Keratinocyte (primary cell): Measurements from ENCODE around the gene HOXC9. TPM values are rescaled to one million over a fixed set of nuclear protein-coding genes. Genes with fewer than 3 reads are reported as not detected.

Experiments used
- DNase-seq: peaks from one replicate; pipeline ENCODE4 v3.0.0-alpha.2; 2011; ENCODE audit warnings: low read depth, missing footprints, low spot score
- FAIRE-seq: peaks from 2 replicates; lab custom pipeline; 2011; peaks lifted over from hg19 to GRCh38; lab: Jason Lieb, UNC
- H2AFZ ChIP-seq: 2 replicates; pipeline ENCODE4 v1.6.0; 2012; ENCODE audit warnings: low read length, control low read depth, inconsistent platforms; ENCODE audit not compliant: control insufficient read depth
- H3K27ac ChIP-seq: 2 replicates; pipeline ENCODE4 v1.5.1; 2011; ENCODE audit warnings: low read length; ENCODE audit not compliant: control insufficient read depth, insufficient read depth
- H3K27me3 ChIP-seq: 3 replicates; pipeline ENCODE4 v1.6.0; 2011; ENCODE audit warnings: low read length; ENCODE audit not compliant: control insufficient read depth, insufficient read depth; ENCODE audit errors: extremely low read depth
- H3K36me3 ChIP-seq, 2 experiments: 2 replicates in 1 of 2; 3 replicates in 1 of 2; pipeline ENCODE4 v1.5.1; 2011; ENCODE audit warnings: low read length in 2 of 2, mild to moderate bottlenecking in 1 of 2; ENCODE audit not compliant: control insufficient read depth in 2 of 2, insufficient read depth in 2 of 2; ENCODE audit errors: extremely low read depth in 1 of 2
- H3K4me1 ChIP-seq: 3 replicates; pipeline ENCODE4 v1.5.1; 2011; ENCODE audit warnings: low read length; ENCODE audit not compliant: control insufficient read depth, insufficient read depth; ENCODE audit errors: extremely low read depth
- H3K4me2 ChIP-seq: 3 replicates; pipeline ENCODE4 v1.6.0; 2011; ENCODE audit warnings: low read depth, low read length; ENCODE audit not compliant: control insufficient read depth, insufficient read depth; ENCODE audit errors: extremely low read depth
- H3K4me3 ChIP-seq, 3 experiments: fragments of 200-600 bp in 1 of 3; sonication (generic) in 1 of 3; 2 replicates in 2 of 3; 3 replicates in 1 of 3; pipeline ENCODE4 v1.5.1; 2011 to 2016; ENCODE audit warnings: low read length in 3 of 3, mild to moderate bottlenecking in 3 of 3, control low read depth in 2 of 3, inconsistent platforms in 1 of 3, low read depth in 1 of 3, mixed read lengths in 1 of 3, mixed run types in 1 of 3, moderate library complexity in 1 of 3; ENCODE audit not compliant: control insufficient read depth in 2 of 3, insufficient read depth in 2 of 3; ENCODE audit errors: extremely low read depth in 1 of 3
- H3K79me2 ChIP-seq: 2 replicates; pipeline ENCODE4 v1.6.0; 2012; ENCODE audit warnings: low read length; ENCODE audit not compliant: control insufficient read depth, insufficient read depth
- H3K9ac ChIP-seq: 3 replicates; pipeline ENCODE4 v1.6.0; 2011; ENCODE audit warnings: low read length; ENCODE audit not compliant: control insufficient read depth, insufficient read depth; ENCODE audit errors: extremely low read depth
- H3K9me1 ChIP-seq: 3 replicates; pipeline ENCODE4 v1.6.0; 2011; ENCODE audit warnings: low read length; ENCODE audit not compliant: control insufficient read depth, insufficient read depth; ENCODE audit errors: extremely low read depth
- H3K9me3 ChIP-seq: 2 replicates; pipeline ENCODE4 v1.5.1; 2012; ENCODE audit warnings: low read depth, low read length; ENCODE audit not compliant: control insufficient read depth
- H4K20me1 ChIP-seq: 3 replicates; pipeline ENCODE4 v1.6.0; 2011; ENCODE audit warnings: low read length; ENCODE audit not compliant: control insufficient read depth, insufficient read depth; ENCODE audit errors: extremely low read depth
- EZH2 ChIP-seq: IDR thresholded peaks from one replicate; pipeline ENCODE4 v1.6.1; 2012; ENCODE audit warnings: inconsistent platforms, mild to moderate bottlenecking, low read length, moderate library complexity
- dilution Hi-C: fragments of 300-500 bp; cut with MboI; formaldehyde crosslinking; loops from one replicate; pipeline ENCODE4 v1.7.0; 2020; ENCODE audit warnings: low sequenced_read_pairs; ENCODE audit not compliant: extremely low pct_ligation_motif_present
- polyA plus RNA-seq, 5 experiments: library from polyadenylated mRNA; depleted of rRNA in 3 of 5; stranded (reverse) in 3 of 5; stranded (forward) in 1 of 5; unstranded in 1 of 5; fragments of >200 nt; gene quantifications; 1 replicate in 1 of 5; 2 replicates in 3 of 5; 3 replicates in 1 of 5; pipeline versions ENCODE4 v1.2.1 to v1.2.3, GENCODE V29; 2011 to 2012; ENCODE audit warnings: missing spikeins in 2 of 5, low read depth in 1 of 5, low replicate concordance in 1 of 5
- TF ChIP-seq, protein P1 (sequence below), 3 experiments: IDR thresholded peaks in 1 of 3; conservative IDR thresholded peaks in 1 of 3; optimal IDR thresholded peaks in 1 of 3; 2 replicates in 2 of 3; 3 replicates in 1 of 3; pipeline versions ENCODE3 to v1.5.1; 2011; ENCODE audit warnings: low read length in 3 of 3, mild to moderate bottlenecking in 3 of 3, moderate library complexity in 2 of 3, control low read depth in 1 of 3, inconsistent platforms in 1 of 3; ENCODE audit not compliant: insufficient read depth in 2 of 3; ENCODE audit errors: extremely low read depth in 1 of 3

Gene HOXC9
- polyA plus RNA-seq, 1 donor (not counting 4 experiments of a cell fraction or from before 2014, with no cell fraction given), result 1.8 TPM

DNA sequence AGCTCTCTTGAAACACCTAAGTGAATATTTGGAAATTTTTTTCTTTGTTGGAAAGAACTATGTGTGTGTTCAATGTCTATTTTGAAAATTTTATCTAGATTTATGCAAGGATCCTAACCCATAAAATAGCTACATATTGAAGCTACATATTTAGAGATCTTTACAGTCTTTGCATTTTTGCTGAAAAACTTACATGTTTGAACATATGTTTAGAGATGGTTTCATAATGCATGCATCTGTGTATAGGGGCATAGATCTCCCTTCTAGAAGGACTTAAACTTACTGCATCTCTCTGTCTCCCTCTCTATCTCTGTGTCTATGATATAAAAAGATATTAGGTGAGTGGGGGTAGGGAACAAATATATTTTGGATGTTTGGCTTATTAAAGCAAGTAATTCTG lies 45.4 kb downstream of the HOXC9 start:
- Histone ChIP-seq H3K27me3 (no peaks in the 10 kb centered on the region), H3K4me2 (no peak overlapping the region), H3K9me3 (no peaks in the 10 kb centered on the region), H4K20me1 (no peaks in the 10 kb centered on the region), H3K27ac (no peak overlapping the region), H2AFZ (no peak overlapping the region), H3K9ac (no peak overlapping the region), H3K79me2 (no peaks in the 10 kb centered on the region), H3K4me3 (no peak overlapping the region), H3K36me3 (no peaks in the 10 kb centered on the region), H3K4me1 (no peaks in the 10 kb centered on the region), H3K9me1 (no peaks in the 10 kb centered on the region)
- TF ChIP-seq, protein P1, sequence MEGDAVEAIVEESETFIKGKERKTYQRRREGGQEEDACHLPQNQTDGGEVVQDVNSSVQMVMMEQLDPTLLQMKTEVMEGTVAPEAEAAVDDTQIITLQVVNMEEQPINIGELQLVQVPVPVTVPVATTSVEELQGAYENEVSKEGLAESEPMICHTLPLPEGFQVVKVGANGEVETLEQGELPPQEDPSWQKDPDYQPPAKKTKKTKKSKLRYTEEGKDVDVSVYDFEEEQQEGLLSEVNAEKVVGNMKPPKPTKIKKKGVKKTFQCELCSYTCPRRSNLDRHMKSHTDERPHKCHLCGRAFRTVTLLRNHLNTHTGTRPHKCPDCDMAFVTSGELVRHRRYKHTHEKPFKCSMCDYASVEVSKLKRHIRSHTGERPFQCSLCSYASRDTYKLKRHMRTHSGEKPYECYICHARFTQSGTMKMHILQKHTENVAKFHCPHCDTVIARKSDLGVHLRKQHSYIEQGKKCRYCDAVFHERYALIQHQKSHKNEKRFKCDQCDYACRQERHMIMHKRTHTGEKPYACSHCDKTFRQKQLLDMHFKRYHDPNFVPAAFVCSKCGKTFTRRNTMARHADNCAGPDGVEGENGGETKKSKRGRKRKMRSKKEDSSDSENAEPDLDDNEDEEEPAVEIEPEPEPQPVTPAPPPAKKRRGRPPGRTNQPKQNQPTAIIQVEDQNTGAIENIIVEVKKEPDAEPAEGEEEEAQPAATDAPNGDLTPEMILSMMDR (optimal IDR thresholded peaks at IDR 0.05 in 1 of 3, IDR thresholded peaks at IDR 0.05 in 1 of 3, conservative IDR thresholded peaks at IDR 0.05 in 1 of 3; ENCODE audit: extremely low read depth in 1 of 3, insufficient read depth in 2 of 3, low read length in 3 of 3), result no peak
- no peak for TF ChIP-seq EZH2
- dilution Hi-C loops, result no loop called here
- FAIRE-seq (no peak), DNase-seq (no peak)

DNA sequence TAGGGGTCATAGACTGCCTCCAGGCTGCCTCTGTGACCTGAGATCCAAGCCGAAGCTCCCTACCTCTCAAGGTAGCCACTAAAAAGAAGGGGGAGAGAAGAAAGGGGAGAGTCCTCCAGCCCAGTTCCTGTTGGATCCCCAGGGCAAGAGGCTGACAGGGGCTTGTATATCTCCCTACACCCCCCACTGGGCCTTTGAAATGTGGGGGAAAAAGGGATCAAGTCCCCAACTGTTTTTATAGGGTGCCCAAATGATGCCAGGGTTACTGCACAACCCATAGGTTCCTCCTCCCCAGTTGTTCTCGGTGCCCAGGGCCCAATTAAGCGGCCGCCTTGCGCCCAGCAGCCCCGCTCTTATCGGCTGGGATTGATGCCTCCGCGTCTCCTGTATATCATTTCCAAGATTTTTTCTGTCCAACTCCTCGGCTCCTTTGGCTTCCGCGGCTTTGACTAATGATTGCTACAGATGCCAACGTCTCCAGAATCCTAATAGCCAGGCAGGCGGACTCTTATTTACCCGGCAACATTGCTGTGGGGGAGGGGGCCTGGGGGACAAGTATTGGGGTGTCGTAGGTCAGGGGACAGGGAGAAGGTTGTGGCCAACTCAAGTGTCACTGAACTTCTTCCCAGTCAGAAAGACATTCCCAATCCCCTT lies 46.0 kb downstream of the HOXC9 start:
- dilution Hi-C loops, result no loop called here
- Histone ChIP-seq H3K36me3 (no peaks in the 10 kb centered on the region), H3K4me2 (no peak overlapping the region), H3K9me1 (no peaks in the 10 kb centered on the region), H3K4me1 (peaks cover 3% of the 10 kb centered on the region), H3K9me3 (no peaks in the 10 kb centered on the region), H3K79me2 (no peaks in the 10 kb centered on the region), H2AFZ (no peak overlapping the region), H3K27ac (no peak overlapping the region), H3K27me3 (no peaks in the 10 kb centered on the region), H3K9ac (no peak overlapping the region), H4K20me1 (no peaks in the 10 kb centered on the region), H3K4me3 (no peak overlapping the region)
- no peak for DNase-seq
- FAIRE-seq, result no peak
- TF ChIP-seq, protein P1 (optimal IDR thresholded peaks at IDR 0.05 in 1 of 3, IDR thresholded peaks at IDR 0.05 in 1 of 3, conservative IDR thresholded peaks at IDR 0.05 in 1 of 3; ENCODE audit: extremely low read depth in 1 of 3, insufficient read depth in 2 of 3, low read length in 3 of 3), result no peak
